ENCODE results near the gene MZB1.

GRCh38 chr5:139344177-139344576 lies 45.5 kb downstream of the MZB1 start:
- TF ChIP-seq CTCF (IDR thresholded peaks at IDR 0.05) (no peak), POLR2A (IDR thresholded peaks at IDR 0.05) (no peak)
